Large intestine (tissue), 3 donors: ENCODE measurements around the gene FANCC. TPM values are rescaled to one million over a fixed set of nuclear protein-coding genes. Genes with fewer than 3 reads are reported as not detected.

Experiments used
- DNase-seq, 2 donors: peaks; one replicate each; pipeline versions ENCODE4 v3.0.0 to v3.0.0-alpha.2; 2013
- H3K27ac ChIP-seq: one replicate; pipeline ENCODE4 v1.5.1; 2013; ENCODE audit warnings: low read length
- H3K27me3 ChIP-seq: 2 replicates; pipeline ENCODE4 v1.6.1; 2013; ENCODE audit warnings: low read length; ENCODE audit not compliant: control insufficient read depth, insufficient read depth
- H3K36me3 ChIP-seq: 2 replicates; pipeline ENCODE4 v1.6.1; 2013; ENCODE audit warnings: low read length; ENCODE audit not compliant: control insufficient read depth, insufficient read depth
- H3K4me1 ChIP-seq: one replicate; pipeline ENCODE4 v1.6.1; 2013; ENCODE audit warnings: low read length; ENCODE audit not compliant: control insufficient read depth, insufficient read depth
- H3K4me3 ChIP-seq: one replicate; pipeline ENCODE4 v1.5.1; 2013; ENCODE audit warnings: low read length
- H3K9me3 ChIP-seq: one replicate; pipeline ENCODE4 v1.6.1; 2013; ENCODE audit warnings: mild to moderate bottlenecking, low read depth, low read length, moderate library complexity; ENCODE audit not compliant: control insufficient read depth
- WGBS: methylation state at CpG from one replicate; pipeline ENCODE4 v1.1.5; 2013; ENCODE audit warnings: low lambda C conversion rate; ENCODE audit not compliant: insufficient coverage; 5-methylcytosine and 5-hydroxymethylcytosine counted together
- polyA plus RNA-seq: library from polyadenylated mRNA; unstranded; fragments of 120-200 nt; gene quantifications from one replicate; pipeline ENCODE4 v1.2.1, GENCODE V29; 2013

Gene FANCC
- polyA plus RNA-seq, 1 donor = 19.9 TPM

GRCh38 chr9:95083086-95083768 is 234.3 kb downstream of the FANCC start:
- no peak for DNase-seq
- no peak overlapping the region for H3K27ac ChIP-seq
- peaks cover 10% of the 10 kb centered on the region for H3K4me1 ChIP-seq
- H3K9me3 ChIP-seq = peaks cover 4% of the 10 kb centered on the region
- H3K4me3 ChIP-seq = no peak overlapping the region
- WGBS = no CpG with 5 or more reads among the region's 39 CpGs
- peaks cover 74% of the 10 kb centered on the region for H3K36me3 ChIP-seq
- H3K27me3 ChIP-seq = no peaks in the 10 kb centered on the region

DNA sequence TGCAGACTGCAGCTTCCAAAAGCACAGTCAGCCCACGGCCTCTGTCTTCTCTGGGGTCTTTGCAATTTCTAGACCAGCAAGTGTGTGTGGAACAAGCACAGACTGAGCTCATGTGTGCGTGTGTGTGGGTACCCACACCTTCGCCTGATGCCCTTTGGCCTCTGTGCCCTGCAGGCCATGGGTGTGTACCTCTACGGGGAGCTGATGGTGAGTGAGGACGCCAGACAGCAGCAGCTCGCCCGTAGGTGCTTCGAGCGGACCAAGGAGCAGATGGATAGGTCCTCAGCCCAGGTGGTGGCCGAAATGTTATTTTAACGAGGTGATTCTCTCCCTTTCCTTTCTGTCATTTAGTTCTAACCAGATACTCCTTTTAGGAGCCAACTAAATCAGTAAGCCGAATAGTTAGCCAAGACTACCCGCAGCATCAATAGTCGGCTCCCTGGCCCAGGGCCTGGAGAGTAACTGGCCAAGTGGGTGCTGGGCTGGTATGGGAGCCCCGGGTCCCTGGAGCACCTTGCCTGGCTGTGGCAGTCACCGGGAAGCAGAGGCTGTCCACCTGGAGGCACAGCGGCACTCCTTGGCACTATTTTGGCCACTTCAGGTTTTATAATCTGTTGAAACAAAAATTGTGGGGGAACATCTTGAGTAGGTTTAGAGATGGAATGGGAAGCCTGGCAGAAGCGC is 235.0 kb downstream of the FANCC start:
- no peak overlapping the region for H3K27ac ChIP-seq
- H3K36me3 ChIP-seq = peaks cover 73% of the 10 kb centered on the region
- no peak for DNase-seq
- H3K27me3 ChIP-seq = no peaks in the 10 kb centered on the region
- H3K4me3 ChIP-seq = no peak overlapping the region
- H3K4me1 ChIP-seq = peaks cover 10% of the 10 kb centered on the region
- no CpG with 5 or more reads among the region's 18 CpGs for WGBS
- H3K9me3 ChIP-seq = peaks cover 4% of the 10 kb centered on the region

DNA sequence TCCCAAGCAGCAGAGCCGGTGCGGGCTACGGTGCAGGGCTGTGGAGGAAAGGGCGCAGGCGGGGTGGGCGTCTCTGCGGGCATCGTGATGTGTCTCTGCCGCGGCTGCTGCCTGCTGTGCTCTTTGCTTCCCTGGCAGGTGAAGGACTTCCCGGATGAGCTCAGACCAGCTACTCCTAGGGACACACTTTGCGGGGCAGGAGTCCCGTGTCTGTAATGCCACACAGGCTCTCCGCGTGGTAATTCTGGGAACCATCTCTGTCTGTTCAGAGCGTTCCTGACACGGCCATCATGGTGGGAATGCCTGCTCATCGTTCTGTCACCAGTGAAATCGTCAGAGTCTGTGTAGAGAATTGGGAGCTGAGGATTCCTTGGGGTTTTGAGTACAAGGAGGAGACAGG is 235.5 kb downstream of the FANCC start:
- no peak for DNase-seq
- Histone ChIP-seq H3K4me3 (no peak overlapping the region), H3K27me3 (no peaks in the 10 kb centered on the region), H3K27ac (no peak overlapping the region), H3K9me3 (peaks cover 4% of the 10 kb centered on the region), H3K36me3 (peaks cover 74% of the 10 kb centered on the region), H3K4me1 (peaks cover 15% of the 10 kb centered on the region)
- no CpG with 5 or more reads among the region's 19 CpGs for WGBS

DNA sequence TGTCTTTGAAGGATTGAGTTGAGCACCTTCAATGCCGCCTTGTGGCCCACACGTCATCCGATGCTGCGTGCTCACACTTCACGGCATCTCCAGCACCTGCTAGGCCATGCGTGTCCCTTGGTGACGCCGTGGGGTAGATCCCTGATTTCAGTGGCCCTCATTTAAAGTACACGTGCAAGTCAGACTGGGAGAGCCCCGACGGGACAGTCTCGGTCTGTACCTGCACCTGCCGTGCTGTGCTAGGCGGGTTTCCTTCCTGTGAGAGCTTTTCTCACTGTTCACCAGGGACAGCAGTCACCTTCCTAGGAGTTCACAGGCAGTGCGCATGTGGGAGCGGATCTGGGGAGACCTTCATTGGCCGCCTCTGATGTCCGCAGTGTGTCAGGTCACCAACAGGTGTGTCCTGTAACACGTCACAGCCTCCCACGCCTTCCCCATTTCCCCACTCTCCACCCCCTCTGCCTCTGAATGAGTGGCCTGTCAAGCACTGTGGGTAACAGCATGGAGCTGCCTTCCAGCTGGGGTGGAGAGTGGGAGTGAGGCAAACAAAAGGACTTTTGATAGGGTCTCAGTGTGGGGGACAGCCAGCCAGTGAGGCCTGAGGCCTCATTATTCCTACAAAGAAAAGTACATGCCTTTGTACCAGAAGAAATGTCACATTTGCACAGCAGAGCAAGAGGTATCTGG is 236.4 kb downstream of the FANCC start:
- no peak overlapping the region for H3K4me3 ChIP-seq
- no peaks in the 10 kb centered on the region for H3K27me3 ChIP-seq
- H3K36me3 ChIP-seq = peaks cover 66% of the 10 kb centered on the region
- peaks cover 3% of the 10 kb centered on the region for H3K9me3 ChIP-seq
- no peak overlapping the region for H3K27ac ChIP-seq
- H3K4me1 ChIP-seq = peaks cover 24% of the 10 kb centered on the region
- WGBS = no CpG with 5 or more reads among the region's 20 CpGs
- DNase-seq = no peak

DNA sequence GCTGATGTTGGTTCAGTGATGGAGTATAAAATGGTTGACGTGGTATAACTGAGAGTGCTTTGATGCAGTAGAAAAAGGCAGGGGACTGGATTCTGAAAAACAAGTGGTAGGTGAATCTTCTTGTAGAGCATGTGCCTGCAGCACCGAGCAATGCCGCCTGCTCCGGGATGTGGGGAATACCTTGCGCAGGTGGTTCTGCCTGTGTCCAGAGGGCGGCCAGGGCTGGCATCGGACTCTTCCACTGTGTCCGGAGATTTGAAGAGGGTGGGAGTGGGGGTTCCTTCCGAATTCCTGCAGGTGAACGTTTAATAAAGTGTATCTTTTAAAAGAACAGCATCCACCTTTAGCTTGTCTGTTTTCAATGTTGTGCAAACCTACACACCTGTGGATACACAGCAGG is 238.0 kb downstream of the FANCC start:
- H3K4me1 ChIP-seq = peaks cover 25% of the 10 kb centered on the region
- H3K9me3 ChIP-seq = no peaks in the 10 kb centered on the region
- no peak for DNase-seq
- H3K36me3 ChIP-seq = peaks cover 61% of the 10 kb centered on the region
- H3K4me3 ChIP-seq = no peak overlapping the region
- no peak overlapping the region for H3K27ac ChIP-seq
- no peaks in the 10 kb centered on the region for H3K27me3 ChIP-seq
- WGBS = no CpG with 5 or more reads among the region's 10 CpGs

- WGBS = no CpG with 5 or more reads among the region's 6 CpGs
- Histone ChIP-seq H3K9me3 (no peaks in the 10 kb centered on the region), H3K27me3 (no peaks in the 10 kb centered on the region), H3K27ac (no peak overlapping the region), H3K36me3 (peaks cover 63% of the 10 kb centered on the region), H3K4me1 (peaks cover 25% of the 10 kb centered on the region), H3K4me3 (no peak overlapping the region)
- no peak for DNase-seq
These were observed 238.6 kb downstream of the FANCC start for GRCh38 chr9:95078939-95079338.

- no peak overlapping the region for H3K27ac ChIP-seq
- no peak for DNase-seq
- WGBS = no CpG with 5 or more reads among the region's 12 CpGs
- no peaks in the 10 kb centered on the region for H3K27me3 ChIP-seq
- peaks cover 61% of the 10 kb centered on the region for H3K36me3 ChIP-seq
- H3K4me1 ChIP-seq = peaks cover 25% of the 10 kb centered on the region
- H3K4me3 ChIP-seq = no peak overlapping the region
- no peaks in the 10 kb centered on the region for H3K9me3 ChIP-seq
These were observed 239.0 kb downstream of the FANCC start for GRCh38 chr9:95078511-95078910.

GRCh38 chr9:95077766-95078370 is 239.6 kb downstream of the FANCC start:
- Histone ChIP-seq H3K27me3 (no peaks in the 10 kb centered on the region), H3K36me3 (peaks cover 60% of the 10 kb centered on the region), H3K9me3 (no peaks in the 10 kb centered on the region), H3K4me3 (no peak overlapping the region), H3K4me1 (peaks cover 25% of the 10 kb centered on the region), H3K27ac (peak overlapping the region; percentile 38)
- DNase-seq = no peak
- WGBS = 82% methylated on average over 7 of the region's 17 CpGs

- DNase-seq = no peak
- peaks cover 25% of the 10 kb centered on the region for H3K4me1 ChIP-seq
- peak overlapping the region; percentile 38 for H3K27ac ChIP-seq
- no peaks in the 10 kb centered on the region for H3K27me3 ChIP-seq
- WGBS = no CpG with 5 or more reads among the region's 18 CpGs
- H3K36me3 ChIP-seq = peaks cover 54% of the 10 kb centered on the region
- no peaks in the 10 kb centered on the region for H3K9me3 ChIP-seq
- H3K4me3 ChIP-seq = no peak overlapping the region
These were observed 240.3 kb downstream of the FANCC start for GRCh38 chr9:95077053-95077765.

DNA sequence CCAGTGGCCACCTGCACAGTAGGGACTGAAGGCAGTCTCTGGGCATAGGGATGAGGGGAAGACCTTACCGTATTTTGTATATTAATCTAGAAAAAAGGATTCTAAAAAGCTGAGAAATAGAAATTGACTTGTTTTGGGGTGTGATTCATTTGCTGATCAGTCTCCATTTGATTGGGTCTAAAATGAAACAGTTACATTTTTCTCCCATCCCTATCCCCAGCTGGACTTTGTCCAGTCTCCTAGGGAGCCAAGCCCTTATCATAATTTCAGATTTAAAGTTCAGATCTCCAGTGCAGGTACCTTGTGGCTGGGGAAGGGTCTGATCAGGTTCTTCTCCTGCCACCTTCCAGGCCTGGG is 240.8 kb downstream of the FANCC start:
- Histone ChIP-seq H3K9me3 (no peaks in the 10 kb centered on the region), H3K4me3 (no peak overlapping the region), H3K27ac (peak overlapping the region; percentile 38), H3K4me1 (peaks cover 25% of the 10 kb centered on the region), H3K36me3 (peaks cover 53% of the 10 kb centered on the region), H3K27me3 (no peaks in the 10 kb centered on the region)
- DNase-seq = no peak
- no CpG with 5 or more reads among the region's 1 CpG for WGBS
